Nucleus accumbens (tissue), 56 donors: ENCODE measurements around the gene CCDC178.

ENCODE experiments used
- DNase-seq, 56 donors: peaks; one replicate each; lab custom pipeline; 2025; lab: John Stamatoyannopoulos, UW

CCDC178 gene

GRCh38 chr18:32922951-32923430, 517.5 kb downstream of the CCDC178 start:
- DNase-seq, result no peak

- DNase-seq, result no peak
Measured at GRCh38 chr18:32920796-32921787, 519.4 kb downstream of the CCDC178 start.

GRCh38 chr18:32919799-32920198, 520.7 kb downstream of the CCDC178 start:
- DNase-seq, result no peak

GRCh38 chr18:32918692-32919250, 521.8 kb downstream of the CCDC178 start:
- no peak for DNase-seq

GRCh38 chr18:32915516-32915915, 525.0 kb downstream of the CCDC178 start:
- DNase-seq, result no peak

GRCh38 chr18:32911660-32912284, 528.7 kb downstream of the CCDC178 start:
- no peak for DNase-seq

GRCh38 chr18:32910694-32911296, 529.7 kb downstream of the CCDC178 start:
- DNase-seq, result no peak

- no peak for DNase-seq
Measured at GRCh38 chr18:32909798-32910561, 530.5 kb downstream of the CCDC178 start.

GRCh38 chr18:32908424-32908805, 532.1 kb downstream of the CCDC178 start:
- DNase-seq, result no peak

- DNase-seq, result peak in 2 of 56 donors; percentile 7 to 23
Measured at GRCh38 chr18:32907648-32908423, 532.7 kb downstream of the CCDC178 start.

- DNase-seq, result no peak
Measured at GRCh38 chr18:32907311-32907585, 533.3 kb downstream of the CCDC178 start.

GRCh38 chr18:32906506-32907310, 533.8 kb downstream of the CCDC178 start:
- DNase-seq, result no peak

GRCh38 chr18:32905651-32906050, 534.9 kb downstream of the CCDC178 start:
- no peak for DNase-seq

GRCh38 chr18:32902568-32903330, 537.8 kb downstream of the CCDC178 start:
- DNase-seq, result no peak

GRCh38 chr18:32899819-32900218, 540.7 kb downstream of the CCDC178 start:
- no peak for DNase-seq

GRCh38 chr18:32896776-32897547, 543.6 kb downstream of the CCDC178 start:
- DNase-seq, result no peak

- no peak for DNase-seq
Measured at GRCh38 chr18:32893915-32894314, 546.6 kb downstream of the CCDC178 start.
